ENCODE results near the gene ZNF761.

DNA sequence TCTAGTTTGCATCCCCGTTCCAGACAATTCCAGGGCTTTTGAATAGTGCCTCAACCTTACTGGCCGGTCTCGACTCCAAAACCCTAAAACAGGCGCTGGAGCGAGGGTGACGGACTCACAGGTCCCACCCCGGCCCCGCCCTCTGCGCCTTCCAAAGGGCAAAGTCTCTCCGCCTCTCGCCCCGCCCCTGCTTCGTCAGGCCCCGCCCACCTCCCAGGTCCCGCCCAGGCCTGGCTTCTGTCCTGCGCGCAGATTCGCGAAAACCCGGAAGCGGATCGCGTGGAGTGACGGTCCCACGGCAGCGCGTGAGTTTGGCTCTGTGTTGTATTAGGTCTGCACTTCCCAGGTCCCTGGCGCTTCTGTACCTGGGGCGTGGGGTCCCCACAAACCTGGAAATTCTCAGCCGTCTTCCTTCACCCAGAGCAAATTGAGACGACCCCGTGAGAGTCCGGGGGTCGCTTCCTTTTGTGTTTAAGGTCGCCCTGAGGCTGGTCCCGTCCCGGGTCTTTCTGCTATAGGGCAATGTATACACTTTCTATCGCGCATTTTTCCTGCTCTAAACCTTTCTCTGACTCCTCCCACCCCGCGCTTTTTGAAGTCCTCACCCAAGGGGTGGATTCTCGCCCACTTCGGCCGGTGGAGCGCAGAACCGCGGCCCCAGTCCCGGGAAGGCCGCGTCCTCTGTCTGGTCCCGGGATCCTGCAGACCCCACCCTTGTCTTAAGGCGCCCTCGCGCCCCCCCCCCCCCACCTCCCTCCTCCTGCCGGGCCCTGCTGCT lies 35.9 kb downstream of the ZNF761 start, which contains the start of gene ZNF813:
- peak; percentile 74 for TF ChIP-seq KAT8 (CRISPR knock-in tag; IDR thresholded peaks at IDR 0.05)
- TF ChIP-seq KLF15 (CRISPR knock-in tag; IDR thresholded peaks at IDR 0.05; ENCODE audit: borderline replicate concordance) = no peak
- TF ChIP-seq, protein P1, sequence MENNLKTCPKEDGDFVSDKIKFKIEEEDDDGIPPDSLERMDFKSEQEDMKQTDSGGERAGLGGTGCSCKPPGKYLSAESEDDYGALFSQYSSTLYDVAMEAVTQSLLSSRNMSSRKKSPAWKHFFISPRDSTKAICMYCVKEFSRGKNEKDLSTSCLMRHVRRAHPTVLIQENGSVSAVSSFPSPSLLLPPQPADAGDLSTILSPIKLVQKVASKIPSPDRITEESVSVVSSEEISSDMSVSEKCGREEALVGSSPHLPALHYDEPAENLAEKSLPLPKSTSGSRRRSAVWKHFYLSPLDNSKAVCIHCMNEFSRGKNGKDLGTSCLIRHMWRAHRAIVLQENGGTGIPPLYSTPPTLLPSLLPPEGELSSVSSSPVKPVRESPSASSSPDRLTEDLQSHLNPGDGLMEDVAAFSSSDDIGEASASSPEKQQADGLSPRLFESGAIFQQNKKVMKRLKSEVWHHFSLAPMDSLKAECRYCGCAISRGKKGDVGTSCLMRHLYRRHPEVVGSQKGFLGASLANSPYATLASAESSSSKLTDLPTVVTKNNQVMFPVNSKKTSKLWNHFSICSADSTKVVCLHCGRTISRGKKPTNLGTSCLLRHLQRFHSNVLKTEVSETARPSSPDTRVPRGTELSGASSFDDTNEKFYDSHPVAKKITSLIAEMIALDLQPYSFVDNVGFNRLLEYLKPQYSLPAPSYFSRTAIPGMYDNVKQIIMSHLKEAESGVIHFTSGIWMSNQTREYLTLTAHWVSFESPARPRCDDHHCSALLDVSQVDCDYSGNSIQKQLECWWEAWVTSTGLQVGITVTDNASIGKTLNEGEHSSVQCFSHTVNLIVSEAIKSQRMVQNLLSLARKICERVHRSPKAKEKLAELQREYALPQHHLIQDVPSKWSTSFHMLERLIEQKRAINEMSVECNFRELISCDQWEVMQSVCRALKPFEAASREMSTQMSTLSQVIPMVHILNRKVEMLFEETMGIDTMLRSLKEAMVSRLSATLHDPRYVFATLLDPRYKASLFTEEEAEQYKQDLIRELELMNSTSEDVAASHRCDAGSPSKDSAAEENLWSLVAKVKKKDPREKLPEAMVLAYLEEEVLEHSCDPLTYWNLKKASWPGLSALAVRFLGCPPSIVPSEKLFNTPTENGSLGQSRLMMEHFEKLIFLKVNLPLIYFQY (CRISPR knock-in tag; IDR thresholded peaks at IDR 0.05; ENCODE audit: borderline replicate concordance) = peak; percentile 39; the same call in 1 of the 2 replicates
- TF ChIP-seq, protein P2, sequence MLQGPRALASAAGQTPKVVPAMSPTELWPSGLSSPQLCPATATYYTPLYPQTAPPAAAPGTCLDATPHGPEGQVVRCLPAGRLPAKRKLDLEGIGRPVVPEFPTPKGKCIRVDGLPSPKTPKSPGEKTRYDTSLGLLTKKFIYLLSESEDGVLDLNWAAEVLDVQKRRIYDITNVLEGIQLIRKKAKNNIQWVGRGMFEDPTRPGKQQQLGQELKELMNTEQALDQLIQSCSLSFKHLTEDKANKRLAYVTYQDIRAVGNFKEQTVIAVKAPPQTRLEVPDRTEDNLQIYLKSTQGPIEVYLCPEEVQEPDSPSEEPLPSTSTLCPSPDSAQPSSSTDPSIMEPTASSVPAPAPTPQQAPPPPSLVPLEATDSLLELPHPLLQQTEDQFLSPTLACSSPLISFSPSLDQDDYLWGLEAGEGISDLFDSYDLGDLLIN (CRISPR knock-in tag; IDR thresholded peaks at IDR 0.05; ENCODE audit: borderline replicate concordance) = no peak
- TF ChIP-seq, protein P3, sequence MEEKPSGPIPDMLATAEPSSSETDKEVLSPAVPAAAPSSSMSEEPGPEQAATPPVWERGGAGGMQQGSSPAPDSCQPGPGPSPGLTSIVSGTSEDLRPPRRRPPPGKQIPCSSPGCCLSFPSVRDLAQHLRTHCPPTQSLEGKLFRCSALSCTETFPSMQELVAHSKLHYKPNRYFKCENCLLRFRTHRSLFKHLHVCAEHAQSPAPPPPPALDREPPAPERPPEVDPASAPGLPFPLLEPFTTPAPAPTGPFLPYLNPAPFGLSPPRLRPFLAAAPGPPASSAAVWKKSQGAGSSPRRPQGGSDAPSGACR (CRISPR knock-in tag; IDR thresholded peaks at IDR 0.05) = no peak
- no peak for TF ChIP-seq HNRNPUL1 (IDR thresholded peaks at IDR 0.05; ENCODE audit: low read depth, low read length)
- no peak for TF ChIP-seq ZNF33A (CRISPR knock-in tag; IDR thresholded peaks at IDR 0.05; ENCODE audit: borderline replicate concordance)
- no peak for TF ChIP-seq EHMT2 (IDR thresholded peaks at IDR 0.05; ENCODE audit: borderline replicate concordance, low read depth, low read length)
- TF ChIP-seq, protein P4, sequence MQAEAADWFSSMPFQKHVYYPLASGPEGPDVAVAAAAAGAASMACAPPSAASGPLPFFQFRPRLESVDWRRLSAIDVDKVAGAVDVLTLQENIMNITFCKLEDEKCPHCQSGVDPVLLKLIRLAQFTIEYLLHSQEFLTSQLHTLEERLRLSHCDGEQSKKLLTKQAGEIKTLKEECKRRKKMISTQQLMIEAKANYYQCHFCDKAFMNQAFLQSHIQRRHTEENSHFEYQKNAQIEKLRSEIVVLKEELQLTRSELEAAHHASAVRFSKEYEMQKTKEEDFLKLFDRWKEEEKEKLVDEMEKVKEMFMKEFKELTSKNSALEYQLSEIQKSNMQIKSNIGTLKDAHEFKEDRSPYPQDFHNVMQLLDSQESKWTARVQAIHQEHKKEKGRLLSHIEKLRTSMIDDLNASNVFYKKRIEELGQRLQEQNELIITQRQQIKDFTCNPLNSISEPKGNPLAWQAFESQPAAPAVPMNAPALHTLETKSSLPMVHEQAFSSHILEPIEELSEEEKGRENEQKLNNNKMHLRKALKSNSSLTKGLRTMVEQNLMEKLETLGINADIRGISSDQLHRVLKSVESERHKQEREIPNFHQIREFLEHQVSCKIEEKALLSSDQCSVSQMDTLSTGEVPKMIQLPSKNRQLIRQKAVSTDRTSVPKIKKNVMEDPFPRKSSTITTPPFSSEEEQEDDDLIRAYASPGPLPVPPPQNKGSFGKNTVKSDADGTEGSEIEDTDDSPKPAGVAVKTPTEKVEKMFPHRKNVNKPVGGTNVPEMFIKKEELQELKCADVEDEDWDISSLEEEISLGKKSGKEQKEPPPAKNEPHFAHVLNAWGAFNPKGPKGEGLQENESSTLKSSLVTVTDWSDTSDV (CRISPR knock-in tag; IDR thresholded peaks at IDR 0.05) = no peak
- TF ChIP-seq RAD51 (IDR thresholded peaks at IDR 0.05; ENCODE audit: borderline replicate concordance) = no peak
- no peak for TF ChIP-seq ARNT (IDR thresholded peaks at IDR 0.05)

All from HepG2 (cell line).